ENCODE measurements around the gene BLID.

- TF ChIP-seq YY1 (IDR thresholded peaks at IDR 0.05; ENCODE audit: low read depth, low read length) (no peak), CTCF (IDR thresholded peaks at IDR 0.05 in 2 of 3, conservative IDR thresholded peaks at IDR 0.05 in 1 of 3; ENCODE audit: control insufficient read depth in 2 of 3, extremely low read depth in 1 of 3, insufficient read depth in 1 of 3, low read depth in 3 of 3, low read length in 3 of 3) (no peak), BRCA1 (IDR thresholded peaks at IDR 0.05; ENCODE audit: low read depth, low read length) (no peak), USF2 (IDR thresholded peaks at IDR 0.05; ENCODE audit: borderline replicate concordance, low read depth, low read length) (no peak), ATF7 (IDR thresholded peaks at IDR 0.05; ENCODE audit: low read depth) (no peak), SUPT20H (IDR thresholded peaks at IDR 0.05; ENCODE audit: borderline replicate concordance, control insufficient read depth, low read depth, low read length) (no peak), ZBTB11 (CRISPR knock-in tag; IDR thresholded peaks at IDR 0.05) (no peak), EZH2 (IDR thresholded peaks at IDR 0.05; ENCODE audit: borderline replicate concordance, control insufficient read depth, low read depth, low read length) (no peak)
- TF ChIP-seq, protein P1, sequence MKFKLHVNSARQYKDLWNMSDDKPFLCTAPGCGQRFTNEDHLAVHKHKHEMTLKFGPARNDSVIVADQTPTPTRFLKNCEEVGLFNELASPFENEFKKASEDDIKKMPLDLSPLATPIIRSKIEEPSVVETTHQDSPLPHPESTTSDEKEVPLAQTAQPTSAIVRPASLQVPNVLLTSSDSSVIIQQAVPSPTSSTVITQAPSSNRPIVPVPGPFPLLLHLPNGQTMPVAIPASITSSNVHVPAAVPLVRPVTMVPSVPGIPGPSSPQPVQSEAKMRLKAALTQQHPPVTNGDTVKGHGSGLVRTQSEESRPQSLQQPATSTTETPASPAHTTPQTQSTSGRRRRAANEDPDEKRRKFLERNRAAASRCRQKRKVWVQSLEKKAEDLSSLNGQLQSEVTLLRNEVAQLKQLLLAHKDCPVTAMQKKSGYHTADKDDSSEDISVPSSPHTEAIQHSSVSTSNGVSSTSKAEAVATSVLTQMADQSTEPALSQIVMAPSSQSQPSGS (IDR thresholded peaks at IDR 0.05; ENCODE audit: low read length) = no peak
These were observed 23.0 kb upstream of the BLID start for GRCh38 chr11:122138744-122139594.
